ENCODE data around the gene AFG1L. TPM values are rescaled to one million over a fixed set of nuclear protein-coding genes. Genes with fewer than 3 reads are reported as not detected.

The AFG1L gene
- total RNA-seq, 1 experiment from 2014 or later, result 4.9 TPM

GRCh38 chr6:108568551-108569305 is 273.9 kb downstream of the AFG1L start:
- Histone ChIP-seq H3K9ac (ENCODE audit: low read length) (no peak overlapping the region), H3K79me2 (ENCODE audit: insufficient read depth, low read length) (peaks cover 86% of the 10 kb centered on the region), H4K20me1 (ENCODE audit: insufficient read depth) (peaks cover 4% of the 10 kb centered on the region; the same call in 1 of the 2 replicates), H3K27me3 (ENCODE audit: insufficient read depth, low read length) (no peaks in the 10 kb centered on the region), H3K9me3 (ENCODE audit: control insufficient read depth in 1 of 2, insufficient read depth in 1 of 2, low read depth in 1 of 2, low read length in 2 of 2) (no peaks in the 10 kb centered on the region), H3K36me3 (ENCODE audit: control insufficient read depth in 1 of 2, insufficient read depth in 2 of 2, low read length in 2 of 2) (peaks cover 20 to 31% of the 10 kb centered on the region in 2 experiments; a peak in 3 of 4 replicates), H3K4me1 (ENCODE audit: control insufficient read depth in 1 of 2, insufficient read depth in 2 of 2, low read length in 2 of 2) (peaks cover 24 to 26% of the 10 kb centered on the region in 2 experiments), H3K4me2 (ENCODE audit: low read length) (no peak overlapping the region), H3K27ac (ENCODE audit: low read depth, low read length) (no peak overlapping the region), H3K4me3 (replicated peaks in 1 of 2; ENCODE audit: low read depth in 1 of 2, low read length in 2 of 2) (no peak overlapping the region), H2AFZ (ENCODE audit: low read depth, low read length, poor library complexity, severe bottlenecking) (no peak overlapping the region), H3K9me2 (ENCODE audit: insufficient read depth) (no peaks in the 10 kb centered on the region)
- ATAC-seq (no peak), DNase-seq (ENCODE audit: low read depth, low spot score) (no peak)
- no peak for TF ChIP-seq POLR2A (IDR thresholded peaks at IDR 0.05; ENCODE audit: borderline replicate concordance, extremely low read depth, insufficient read depth, insufficient read length)
- TF ChIP-seq RAD21 (IDR thresholded peaks at IDR 0.05; ENCODE audit: low read depth), result no peak
- no peak for TF ChIP-seq EZH2 (IDR thresholded peaks at IDR 0.05)
- TF ChIP-seq EGR1 (IDR thresholded peaks at IDR 0.05; ENCODE audit: low read depth), result no peak
- TF ChIP-seq JUND (IDR thresholded peaks at IDR 0.05), result no peak
- no peak for TF ChIP-seq EZH2phosphoT487 (IDR thresholded peaks at IDR 0.05; ENCODE audit: borderline replicate concordance)
- no peak for TF ChIP-seq TCF7L2 (IDR thresholded peaks at IDR 0.05; ENCODE audit: borderline replicate concordance, extremely low read depth, insufficient read depth, insufficient read length)
- TF ChIP-seq, protein P1, sequence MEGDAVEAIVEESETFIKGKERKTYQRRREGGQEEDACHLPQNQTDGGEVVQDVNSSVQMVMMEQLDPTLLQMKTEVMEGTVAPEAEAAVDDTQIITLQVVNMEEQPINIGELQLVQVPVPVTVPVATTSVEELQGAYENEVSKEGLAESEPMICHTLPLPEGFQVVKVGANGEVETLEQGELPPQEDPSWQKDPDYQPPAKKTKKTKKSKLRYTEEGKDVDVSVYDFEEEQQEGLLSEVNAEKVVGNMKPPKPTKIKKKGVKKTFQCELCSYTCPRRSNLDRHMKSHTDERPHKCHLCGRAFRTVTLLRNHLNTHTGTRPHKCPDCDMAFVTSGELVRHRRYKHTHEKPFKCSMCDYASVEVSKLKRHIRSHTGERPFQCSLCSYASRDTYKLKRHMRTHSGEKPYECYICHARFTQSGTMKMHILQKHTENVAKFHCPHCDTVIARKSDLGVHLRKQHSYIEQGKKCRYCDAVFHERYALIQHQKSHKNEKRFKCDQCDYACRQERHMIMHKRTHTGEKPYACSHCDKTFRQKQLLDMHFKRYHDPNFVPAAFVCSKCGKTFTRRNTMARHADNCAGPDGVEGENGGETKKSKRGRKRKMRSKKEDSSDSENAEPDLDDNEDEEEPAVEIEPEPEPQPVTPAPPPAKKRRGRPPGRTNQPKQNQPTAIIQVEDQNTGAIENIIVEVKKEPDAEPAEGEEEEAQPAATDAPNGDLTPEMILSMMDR (IDR thresholded peaks at IDR 0.05 in 2 of 3, conservative IDR thresholded peaks at IDR 0.05 in 1 of 3; ENCODE audit: borderline replicate concordance in 1 of 3, insufficient read depth in 1 of 3, low read depth in 2 of 3, low read length in 2 of 3), result no peak
- POLR2A ChIA-PET, result no interaction called here
- RAD21 ChIA-PET (ENCODE audit: low non-redundant PET in 1 of 2, low total read pairs in 2 of 2, uncharacterized antibody in 2 of 2, unreplicated experiment in 2 of 2), result no interaction called here
- BruUV-seq (replicated peaks), result no TSS peak
- CTCF ChIA-PET, result no interaction called here
- intact Hi-C loops (cut with micrococcal nuclease), result no loop called here

Data from HCT116 (cell line).